RPMI7951 (cell line): ENCODE measurements around the gene APBA2. TPM values are rescaled to one million over a fixed set of nuclear protein-coding genes. Genes with fewer than 3 reads are reported as not detected.

ENCODE experiments used
- DNase-seq: peaks from one replicate; pipeline ENCODE4 v3.0.0-alpha.2; 2012; ENCODE audit warnings: low read depth
- total RNA-seq: library from RNA; depleted of rRNA; stranded (reverse); fragments of >200 nt; shearing (Covaris generic); gene quantifications from 2 replicates; pipeline ENCODE4 v1.2.3, GENCODE V29; 2014

APBA2 gene
- total RNA-seq, 1 experiment from 2014 or later = 4.2 TPM

DNA sequence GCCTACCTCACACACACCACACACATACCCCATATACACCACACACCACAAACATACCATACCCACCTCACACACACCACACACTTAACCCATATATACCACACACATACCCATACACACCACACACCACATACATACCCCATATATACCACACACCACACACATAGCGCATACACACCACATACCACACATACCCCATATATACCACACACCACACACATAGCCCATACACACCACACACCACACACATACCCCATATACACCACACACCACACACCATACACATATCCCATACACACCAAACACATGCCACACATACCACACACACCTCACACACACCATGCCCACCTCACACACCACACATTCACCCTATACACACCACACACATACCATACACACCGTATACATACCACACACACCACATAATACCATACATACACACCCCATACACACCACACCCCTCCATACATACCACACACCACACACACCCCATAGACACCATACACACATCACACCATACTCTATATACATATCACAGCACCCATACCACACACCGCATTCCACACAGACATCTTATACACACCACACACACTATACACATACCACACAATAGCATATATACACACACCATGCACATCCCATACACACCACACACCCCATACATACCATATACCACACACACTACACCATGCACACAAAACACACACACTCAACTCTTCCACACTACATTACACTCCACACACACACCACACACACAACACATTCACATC lies 29.5 kb downstream of the APBA2 start:
- no peak for DNase-seq

DNA sequence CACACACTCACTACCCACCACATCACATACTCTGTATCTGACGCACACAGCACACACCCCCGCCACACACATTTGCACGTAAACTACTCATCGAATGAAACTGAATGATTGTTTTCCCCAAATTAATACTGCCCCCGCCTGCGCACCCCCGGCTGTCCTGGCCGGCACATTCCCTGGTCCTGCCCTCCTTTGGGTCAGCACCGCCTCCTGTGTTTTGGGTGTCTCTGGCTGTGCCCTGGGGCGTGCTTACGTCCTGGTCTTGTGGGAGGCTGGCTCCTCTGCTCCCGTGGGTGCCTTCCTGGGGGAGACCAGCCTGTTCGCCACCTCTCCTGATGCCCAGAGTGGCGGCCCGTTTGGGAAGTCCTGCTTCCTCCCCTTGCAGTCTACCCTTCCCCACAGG lies 30.2 kb downstream of the APBA2 start:
- no peak for DNase-seq

DNA sequence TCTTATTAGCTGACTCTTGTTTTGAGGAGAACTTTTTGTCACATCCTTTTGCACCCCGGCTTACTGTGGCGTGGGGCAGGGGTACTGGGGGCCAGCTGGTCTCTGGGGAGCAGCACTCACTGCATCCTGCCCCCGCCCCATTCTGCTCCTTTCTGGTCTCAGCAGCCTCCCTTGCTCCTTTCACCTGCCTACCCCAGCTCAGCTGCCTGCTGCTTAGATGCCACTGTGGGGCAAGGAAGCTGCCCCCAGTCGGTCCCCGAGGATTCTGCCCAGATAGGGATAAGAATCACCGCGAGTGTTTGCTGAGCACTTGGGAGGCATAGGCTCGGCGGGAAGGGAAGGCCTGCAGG lies 32.0 kb downstream of the APBA2 start:
- DNase-seq = no peak

DNA sequence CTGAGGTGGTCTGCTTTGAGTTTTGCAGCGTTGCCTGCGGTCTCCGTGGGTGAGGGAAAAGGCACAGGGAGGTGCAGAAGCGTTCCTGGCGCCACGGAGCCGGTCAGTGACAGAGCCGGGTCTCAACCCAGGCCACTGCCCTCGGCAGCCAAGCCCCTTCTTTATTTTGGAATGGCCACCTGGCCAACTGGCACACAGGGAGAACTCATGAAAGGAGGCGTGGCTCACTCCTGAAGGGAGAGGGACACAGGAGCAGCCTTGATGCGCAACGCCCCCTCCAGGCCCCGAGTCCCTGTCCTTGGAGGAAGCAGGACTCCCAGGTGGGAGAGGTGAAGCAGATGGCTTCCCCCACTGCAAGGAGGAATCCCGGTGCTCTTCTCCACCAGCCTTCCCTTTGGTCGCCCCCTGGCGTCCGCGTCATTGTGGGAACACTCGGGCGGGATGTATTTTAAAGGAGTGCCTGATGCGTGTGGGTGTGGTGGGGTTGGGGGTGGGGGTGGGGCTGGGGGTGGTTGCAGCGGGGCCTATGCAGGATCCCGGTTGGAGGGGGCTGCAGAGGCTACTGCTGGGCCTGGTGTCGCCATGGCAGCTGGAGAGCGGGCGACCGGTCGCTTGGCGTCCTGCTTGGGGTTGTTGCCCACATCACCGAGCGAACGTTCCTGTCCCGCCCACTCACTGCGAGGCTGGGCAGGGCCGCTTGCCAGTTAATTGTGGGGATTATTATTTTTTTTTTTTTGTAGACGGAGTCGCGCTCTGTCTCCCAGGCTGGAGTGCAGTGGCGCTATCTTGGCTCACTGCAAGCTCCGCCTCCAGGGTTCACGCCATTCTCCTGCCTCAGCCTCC lies 32.6 kb downstream of the APBA2 start:
- DNase-seq = no peak

DNA sequence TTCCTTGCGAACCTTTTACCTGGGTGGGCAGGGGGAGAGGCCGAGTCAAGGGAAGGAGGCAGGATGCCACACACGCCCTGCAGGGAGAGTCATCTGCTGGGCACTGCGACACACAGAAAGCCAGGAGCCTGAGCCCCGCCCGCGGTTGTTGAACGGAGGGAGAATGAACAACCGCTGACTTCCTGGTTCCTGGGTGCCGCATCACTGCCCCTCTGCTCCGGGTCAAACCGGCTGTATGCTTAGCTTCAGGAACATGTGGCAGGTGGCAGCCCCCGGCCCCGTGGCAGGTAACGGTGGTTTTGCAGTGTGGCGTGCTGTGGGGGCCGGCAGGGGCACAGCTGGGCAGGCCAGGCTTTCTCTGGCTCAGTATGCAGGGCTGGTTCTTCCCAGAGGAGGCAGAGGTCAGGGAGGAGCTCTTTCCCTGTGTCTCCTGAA lies 33.4 kb downstream of the APBA2 start:
- DNase-seq = no peak

DNA sequence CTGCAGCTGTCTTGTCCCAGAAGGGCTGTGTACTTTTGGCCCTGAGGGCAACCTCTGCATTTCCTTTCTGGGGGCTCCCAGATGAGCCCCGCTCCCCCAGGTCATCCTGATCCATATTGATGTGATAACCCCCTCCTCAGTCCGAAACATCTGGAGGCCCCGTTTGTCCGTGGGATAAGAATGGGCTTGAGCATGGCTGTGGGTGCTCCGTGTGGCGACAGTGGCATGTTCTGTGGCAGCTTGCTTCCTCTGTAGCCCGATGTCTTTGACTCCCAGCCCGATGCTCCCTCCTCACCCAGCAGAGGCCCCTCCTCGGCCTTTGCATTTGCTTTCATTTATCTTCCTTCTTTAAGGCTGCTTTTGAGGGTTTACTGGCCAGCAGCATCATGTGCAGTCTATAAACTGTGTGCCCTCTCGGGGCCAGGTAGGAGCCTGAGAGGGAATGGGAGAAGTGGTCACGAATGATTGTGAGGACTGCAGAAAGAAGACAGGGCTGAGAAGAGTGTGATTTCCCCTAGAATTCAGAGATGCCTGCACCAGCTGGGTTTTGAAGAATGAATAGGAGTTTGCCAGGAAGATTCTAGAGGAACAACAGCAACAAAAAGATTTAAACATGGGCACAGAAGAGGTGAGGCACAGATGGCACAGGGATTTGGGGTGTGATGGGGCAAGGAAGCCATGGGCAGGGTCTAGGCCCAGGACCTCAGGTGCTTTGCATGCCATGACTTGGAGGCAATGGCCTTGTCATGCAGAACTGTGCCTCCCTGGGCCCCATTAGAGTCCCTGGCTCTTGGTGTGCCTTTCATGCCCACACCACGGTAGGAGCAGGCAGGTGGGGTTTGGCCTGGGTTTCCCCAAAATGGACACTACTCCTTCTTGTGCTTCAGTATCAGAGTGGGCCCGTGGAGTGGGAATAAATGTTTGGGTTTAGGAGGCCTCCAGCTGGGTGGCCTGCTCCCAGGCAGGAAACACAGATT lies 34.2 kb downstream of the APBA2 start:
- DNase-seq = no peak

DNA sequence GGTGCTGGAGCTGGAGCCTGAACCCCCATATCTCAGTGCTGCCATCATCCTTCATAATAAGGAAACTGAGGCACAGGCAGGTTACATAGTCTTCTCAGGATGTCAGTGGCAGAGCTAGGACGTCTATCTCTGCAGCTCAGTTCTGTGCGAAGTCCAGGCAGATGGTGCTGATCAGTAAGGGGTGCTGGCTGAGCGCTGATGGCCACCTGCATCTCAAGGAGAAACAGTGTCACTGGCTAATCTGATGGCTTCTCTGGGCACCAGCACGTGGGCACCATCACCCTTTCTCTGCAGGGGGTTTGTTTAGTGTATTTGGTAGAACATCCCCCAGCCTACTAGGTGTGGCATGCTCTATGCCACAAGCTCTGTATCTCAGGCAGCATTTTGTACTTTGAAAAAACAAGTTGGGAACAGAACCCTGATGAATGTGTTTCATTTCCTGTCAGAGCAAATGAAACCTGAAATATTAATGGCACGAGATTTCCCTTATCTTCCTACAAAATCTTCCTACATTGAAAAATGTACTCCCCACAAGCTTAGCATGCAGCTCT lies 35.1 kb downstream of the APBA2 start:
- DNase-seq = no peak

DNA sequence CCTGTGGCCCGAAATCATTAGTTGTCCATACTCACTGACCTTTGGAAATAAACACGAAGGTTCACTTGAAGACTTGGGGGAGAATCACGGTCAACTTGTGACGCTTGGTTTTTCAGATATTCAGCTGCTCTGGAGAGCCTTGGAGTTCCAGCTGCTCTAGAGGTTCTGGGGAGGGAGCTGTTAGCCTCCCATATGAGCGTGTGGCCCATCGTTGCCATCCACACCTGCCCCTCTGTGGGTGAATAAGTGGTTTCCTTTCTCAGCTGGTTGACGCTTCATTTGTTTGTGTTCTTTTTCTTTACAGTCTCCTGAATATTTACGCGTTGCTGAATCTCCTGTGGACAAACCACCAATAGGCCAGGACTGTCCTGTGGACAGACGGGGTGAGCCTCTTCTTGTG lies 35.6 kb downstream of the APBA2 start:
- no peak for DNase-seq

DNA sequence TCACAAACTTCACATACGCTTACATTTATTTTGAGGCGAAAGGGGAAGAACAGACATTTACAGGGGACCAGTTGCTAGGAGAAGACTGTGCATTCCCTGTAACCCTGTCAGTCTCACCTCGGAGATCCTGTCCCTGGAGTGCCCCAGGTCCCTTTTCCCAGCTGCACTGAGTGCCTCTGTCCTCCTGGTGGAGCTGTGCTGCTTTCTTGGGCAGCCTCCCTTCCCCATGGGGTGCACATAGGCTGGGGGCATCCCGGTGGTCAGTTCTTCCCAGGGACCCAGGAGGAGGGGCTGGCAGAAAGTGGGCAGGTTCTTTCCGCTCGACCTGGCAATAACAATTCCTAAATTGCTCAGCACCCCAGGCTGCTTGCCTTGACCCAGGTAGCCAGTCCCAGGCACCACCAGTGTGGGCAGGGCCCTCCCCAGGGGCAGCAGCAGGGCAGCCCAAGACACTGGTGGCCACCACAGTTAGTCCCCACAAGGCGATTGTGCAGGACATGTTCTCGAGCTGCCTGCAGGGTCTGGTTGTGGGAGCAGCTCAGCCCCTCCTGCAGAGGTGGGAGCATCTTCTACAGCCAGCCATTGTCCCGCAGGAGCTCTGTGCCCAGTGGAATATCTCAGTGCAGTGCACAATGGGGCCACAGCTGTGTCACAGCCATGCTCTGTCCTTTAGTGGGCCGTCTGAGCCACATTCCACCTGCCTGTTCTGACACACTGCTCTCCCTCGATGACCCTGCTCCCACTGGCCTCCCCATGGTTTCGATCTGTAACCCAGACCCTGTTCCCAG lies 36.3 kb downstream of the APBA2 start:
- no peak for DNase-seq

DNA sequence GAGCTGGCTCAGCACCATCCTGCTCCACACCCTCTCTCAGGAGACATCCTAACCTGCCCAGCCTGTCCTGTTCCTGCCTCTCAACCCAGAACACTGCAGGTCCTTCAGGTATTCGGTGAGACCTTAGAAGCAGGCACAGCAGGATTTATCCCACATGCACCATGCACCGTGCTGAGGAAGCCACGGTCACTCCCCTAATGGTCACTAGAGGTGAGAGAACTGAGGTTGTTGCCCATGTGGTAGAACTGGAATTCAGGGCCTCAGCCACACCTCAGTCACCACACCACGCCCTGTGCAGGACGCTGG lies 36.9 kb downstream of the APBA2 start:
- DNase-seq = no peak

DNA sequence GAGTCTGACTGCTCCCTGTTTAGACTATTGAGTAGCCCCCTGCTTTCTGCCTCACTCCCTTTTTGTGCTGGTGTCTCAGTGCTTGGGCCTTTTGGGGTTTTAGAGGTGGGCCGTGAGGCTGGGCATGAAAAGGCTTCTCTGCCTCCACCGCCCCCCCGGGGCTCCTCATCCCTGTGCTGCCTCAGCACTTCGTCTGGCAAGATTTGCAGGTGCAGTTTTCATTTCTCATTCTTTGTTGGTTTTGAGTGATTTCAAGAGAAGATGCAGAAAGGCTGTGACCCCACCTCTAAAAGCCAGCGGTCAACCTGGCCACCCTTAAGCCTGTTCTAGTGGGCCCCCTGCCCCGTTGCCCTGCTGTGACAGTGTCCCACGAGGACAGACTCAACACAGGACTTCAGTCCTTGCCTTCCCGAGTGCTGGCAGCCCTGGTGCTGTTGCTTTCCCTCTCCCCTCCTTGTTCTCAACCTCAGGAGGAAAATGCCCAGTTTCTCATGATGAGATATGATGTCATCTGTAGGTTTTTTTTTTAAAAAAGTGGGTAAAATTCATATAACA lies 38.0 kb downstream of the APBA2 start:
- no peak for DNase-seq

DNA sequence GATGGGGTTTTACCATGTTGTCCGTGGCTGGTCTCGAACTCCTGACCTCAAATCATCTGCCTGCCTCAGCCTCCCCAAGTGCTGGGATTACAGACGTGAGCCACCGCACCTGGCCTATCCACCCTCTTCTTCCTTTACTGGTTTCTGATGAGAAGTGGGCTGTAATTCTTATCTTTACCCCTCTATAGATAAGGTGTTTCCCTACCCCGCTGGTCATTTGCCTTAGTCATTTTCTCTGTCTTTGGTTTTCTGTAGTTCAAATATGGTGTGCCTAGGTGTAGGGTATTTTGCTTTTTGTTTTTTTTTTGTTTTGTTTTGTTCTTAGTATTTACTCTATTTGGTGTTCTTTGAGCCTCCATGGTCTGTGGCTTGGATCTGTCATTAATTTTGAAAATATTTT lies 41.3 kb downstream of the APBA2 start:
- DNase-seq = no peak

DNA sequence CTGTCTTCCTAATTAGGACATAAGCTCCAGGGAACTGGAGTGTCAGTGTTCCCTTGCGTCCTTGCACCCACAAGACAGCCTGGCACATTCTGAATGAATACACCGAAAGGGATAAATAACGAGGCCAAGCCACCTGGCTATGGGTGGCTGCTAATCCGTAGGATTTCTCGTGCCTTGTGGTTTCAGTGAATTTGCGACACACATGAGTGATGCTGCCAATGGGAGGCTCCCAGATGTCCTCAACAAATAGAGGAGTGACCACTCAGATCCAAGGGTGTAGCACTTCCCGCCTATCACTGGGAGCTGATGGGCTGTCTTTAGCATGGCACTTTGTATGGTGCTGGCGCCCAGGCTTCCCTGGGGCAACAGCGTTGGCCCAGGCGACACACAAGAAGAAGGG lies 43.4 kb downstream of the APBA2 start:
- no peak for DNase-seq

DNA sequence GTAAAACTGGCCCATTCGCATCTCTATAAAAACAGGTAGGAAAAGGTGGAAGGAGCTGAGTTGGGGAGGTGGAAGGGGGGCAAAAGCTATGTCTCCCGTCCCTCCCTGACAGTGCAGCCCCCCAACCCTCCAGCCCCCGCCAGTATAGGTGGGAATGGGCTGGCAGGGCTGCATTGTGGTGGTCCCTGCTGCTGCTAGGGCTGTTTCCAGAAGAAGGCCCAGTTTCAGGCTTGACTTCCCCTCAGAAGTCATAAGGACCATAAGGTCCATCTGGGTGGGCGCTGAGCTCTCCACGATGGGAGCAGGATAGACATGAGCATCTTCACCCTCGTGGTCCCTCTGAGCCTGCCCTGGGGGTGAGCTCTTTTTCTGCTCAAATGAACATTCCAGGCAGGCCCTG lies 44.2 kb downstream of the APBA2 start:
- no peak for DNase-seq

DNA sequence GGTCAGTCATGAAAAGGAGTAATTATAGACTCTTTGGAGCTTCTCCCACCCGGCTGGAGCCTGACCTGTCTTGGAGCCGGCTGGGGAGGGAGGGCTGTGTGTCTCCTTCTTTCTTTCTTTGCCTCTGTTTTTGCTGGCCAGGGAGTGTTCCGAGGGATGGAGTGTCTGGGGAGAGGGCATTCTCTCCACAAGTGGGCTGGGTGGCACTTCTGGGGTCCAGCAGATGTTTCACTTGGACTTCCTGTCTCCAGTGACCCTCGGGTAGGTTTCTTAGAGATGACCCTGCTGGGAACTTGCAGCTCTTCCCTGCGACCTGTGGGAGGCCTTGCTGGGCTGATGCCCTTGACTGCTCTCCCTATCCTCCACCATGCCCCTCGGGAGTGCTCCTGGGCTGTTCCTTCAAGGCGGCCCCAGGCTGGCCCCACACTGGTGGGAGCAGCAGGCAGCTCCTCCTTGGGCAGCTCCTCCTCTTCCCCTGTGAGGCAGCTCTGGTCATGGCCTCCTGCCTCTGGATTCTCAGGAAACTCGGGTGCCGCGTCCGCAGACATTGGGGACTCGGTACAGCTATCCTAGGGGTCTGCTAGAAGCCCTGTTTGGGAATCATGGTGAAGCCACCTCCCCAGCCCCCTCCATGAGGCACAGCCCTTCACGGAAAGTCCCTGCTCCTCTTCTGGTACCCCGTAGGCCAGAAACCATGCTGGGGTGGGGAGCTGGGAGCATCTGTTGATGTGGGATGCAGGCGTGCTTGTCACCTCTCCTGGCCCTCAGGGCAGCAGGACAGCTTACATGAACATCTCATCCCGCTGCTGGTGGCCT lies 44.9 kb downstream of the APBA2 start:
- no peak for DNase-seq

DNA sequence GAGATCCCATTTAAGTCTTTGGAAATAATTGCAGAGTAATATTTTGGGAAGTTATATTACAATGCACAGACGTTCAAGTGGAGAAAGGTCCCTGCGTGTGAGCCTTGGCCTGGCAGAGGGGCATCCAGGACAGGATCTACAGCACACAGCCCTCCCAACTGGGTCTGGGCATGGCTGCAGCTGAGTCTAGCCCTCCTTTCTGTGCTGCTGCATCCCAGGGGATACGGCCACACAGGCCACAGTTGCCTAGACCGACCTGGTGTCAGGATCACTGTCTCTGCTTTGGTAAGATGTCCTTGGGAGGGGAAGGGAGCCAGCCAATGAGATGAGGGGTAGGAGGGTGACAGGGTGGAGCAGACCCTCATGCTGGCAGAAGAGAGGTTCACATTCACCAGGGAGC lies 46.1 kb downstream of the APBA2 start:
- DNase-seq = no peak

DNA sequence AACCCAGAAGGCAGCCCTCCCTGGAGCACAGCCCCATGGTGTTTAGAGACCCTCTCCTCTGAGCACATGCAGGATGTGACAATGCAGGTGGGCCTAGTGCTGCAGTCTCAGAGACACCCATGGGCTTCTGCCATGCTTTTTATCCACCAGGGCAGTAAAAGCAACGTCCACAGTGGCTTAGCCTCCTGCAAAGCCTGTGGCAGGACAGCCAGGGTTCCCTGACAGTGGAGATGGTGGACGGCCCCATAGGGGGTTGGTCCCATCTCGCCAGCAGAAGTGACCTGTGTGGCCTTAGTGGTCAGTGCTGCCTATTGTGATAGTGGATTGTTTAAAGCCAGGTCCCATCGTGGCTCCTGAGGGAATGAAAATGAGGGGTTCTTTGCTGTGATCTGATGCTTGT lies 46.6 kb downstream of the APBA2 start:
- DNase-seq = no peak

DNA sequence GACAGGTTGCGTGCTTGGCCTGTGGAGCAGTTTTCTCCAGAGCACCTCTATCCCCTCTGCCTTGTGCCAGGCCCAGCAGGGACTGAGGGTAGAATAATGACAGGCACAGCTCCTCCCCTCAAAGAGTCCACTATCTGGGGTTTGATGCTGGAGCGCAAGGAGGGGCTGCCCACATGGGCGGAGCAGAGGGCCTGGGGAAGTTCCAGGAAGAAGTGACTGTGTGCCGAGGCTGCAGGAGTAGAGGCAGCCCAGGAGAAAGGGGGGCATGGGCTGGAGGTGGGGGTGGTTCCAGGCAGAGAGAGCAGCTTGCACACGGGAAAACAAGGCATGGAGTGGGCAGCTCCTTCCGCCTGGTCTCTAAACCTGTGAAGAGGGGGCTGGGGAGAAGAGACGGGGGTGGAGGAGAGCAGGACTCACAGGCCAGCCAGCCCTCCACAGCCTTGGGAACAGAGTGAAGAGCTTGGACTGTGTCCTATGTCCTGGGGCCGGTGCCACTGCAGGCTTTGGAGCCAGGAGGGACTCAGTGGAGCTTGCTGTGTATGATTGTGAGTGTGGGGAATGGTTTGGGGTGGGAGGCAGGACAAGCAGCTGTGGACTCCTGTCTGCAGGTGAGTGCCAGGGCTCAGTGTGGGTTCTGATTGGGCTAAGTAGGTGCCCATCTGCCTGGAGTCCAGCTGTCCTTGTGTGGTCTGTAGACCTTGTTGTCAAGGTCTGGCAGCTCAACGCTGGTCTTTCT lies 48.1 kb downstream of the APBA2 start:
- DNase-seq = no peak

DNA sequence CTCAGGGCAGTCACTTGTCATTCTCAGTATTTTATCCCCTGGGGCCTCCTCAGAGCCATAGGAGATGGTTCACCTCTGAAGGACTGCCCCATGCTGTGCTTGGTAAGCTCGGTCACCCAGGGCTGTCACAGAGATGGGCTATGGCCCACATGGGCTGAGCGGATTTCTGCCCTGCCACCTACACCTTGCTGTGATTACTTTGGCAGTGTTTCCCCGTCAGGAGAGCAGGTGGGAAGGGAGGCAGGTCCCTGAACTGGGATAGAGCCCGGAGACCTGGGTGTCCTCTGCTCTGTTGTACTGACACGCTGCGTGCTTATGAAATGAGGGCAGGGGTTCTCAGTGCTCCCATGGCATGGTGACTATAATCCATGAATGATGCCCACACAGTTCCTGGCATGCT lies 48.9 kb downstream of the APBA2 start:
- DNase-seq = no peak
